Spleen (tissue), 7 donors: ENCODE data around the gene PNPLA2.

Experiments
- POLR2AphosphoS5 ChIP-seq, 3 donors: sonication (generic); formaldehyde crosslinking; IDR thresholded peaks; one replicate each; pipeline ENCODE4 v1.5.1; 2017; ENCODE audit warnings: antibody characterized with exemption in 3 of 3
- TF ChIP-seq, protein P1 (sequence below), 11 experiments: fragments of 200-600 bp in 7 of 11; fragments of 450-650 bp in 4 of 11; sonication (generic) in 4 of 11; IDR thresholded peaks in 8 of 11; conservative IDR thresholded peaks in 3 of 11; 1 replicate in 7 of 11; 2 replicates in 4 of 11; pipeline versions ENCODE4 v1.4.0 to v1.8.0; 2016 to 2021; ENCODE audit warnings: antibody characterized with exemption in 11 of 11, inconsistent platforms in 4 of 11, mild to moderate bottlenecking in 1 of 11
- donor health status: DM: no; HTN: no; CAD: no; lungs with moderate emphysema.
- donor health status: DM: no; HTN: no; CAD: no.
- donor health status: DM: no; HTN: no; CAD: no.

DNA sequence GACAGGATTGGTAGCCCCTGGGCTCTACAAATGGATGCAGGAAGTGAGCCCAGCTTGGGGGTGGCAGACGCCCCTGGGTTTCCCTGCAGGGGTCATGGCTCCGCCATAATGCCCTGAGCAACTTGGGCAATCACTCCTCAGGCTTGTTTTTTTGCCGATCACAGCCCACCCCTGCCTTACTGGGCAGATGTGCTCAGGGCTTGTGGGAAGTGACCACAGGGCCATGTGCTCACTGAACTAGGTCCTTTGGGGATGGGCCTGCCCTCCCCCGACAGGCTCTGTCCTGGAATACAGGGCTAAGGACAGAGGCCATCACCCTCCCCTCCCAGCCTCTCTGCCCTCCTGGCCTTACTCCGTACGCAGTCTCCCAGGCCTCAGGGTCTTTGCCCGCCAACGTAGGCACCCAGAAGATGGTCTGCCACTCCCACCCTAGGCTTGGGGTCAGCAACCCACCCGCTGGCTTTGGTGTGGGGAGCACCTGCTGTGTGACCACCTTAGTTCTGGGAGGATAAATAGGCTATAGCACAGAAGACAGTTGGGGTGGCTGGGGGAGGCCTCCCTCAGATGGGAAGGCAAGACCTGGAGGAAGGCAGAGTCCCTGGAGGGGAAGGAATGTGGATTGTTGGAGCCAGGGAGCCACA is 5.1 kb upstream of the PNPLA2 start:
- TF ChIP-seq, protein P1, sequence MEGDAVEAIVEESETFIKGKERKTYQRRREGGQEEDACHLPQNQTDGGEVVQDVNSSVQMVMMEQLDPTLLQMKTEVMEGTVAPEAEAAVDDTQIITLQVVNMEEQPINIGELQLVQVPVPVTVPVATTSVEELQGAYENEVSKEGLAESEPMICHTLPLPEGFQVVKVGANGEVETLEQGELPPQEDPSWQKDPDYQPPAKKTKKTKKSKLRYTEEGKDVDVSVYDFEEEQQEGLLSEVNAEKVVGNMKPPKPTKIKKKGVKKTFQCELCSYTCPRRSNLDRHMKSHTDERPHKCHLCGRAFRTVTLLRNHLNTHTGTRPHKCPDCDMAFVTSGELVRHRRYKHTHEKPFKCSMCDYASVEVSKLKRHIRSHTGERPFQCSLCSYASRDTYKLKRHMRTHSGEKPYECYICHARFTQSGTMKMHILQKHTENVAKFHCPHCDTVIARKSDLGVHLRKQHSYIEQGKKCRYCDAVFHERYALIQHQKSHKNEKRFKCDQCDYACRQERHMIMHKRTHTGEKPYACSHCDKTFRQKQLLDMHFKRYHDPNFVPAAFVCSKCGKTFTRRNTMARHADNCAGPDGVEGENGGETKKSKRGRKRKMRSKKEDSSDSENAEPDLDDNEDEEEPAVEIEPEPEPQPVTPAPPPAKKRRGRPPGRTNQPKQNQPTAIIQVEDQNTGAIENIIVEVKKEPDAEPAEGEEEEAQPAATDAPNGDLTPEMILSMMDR (IDR thresholded peaks at IDR 0.05 in 8 of 11, conservative IDR thresholded peaks at IDR 0.05 in 3 of 11): no peak
- TF ChIP-seq POLR2AphosphoS5 (IDR thresholded peaks at IDR 0.05): peak; percentile 16 to 66 (median 45)
